HUES6 (cell line): ENCODE data around the gene GOLGA6L10.
"Not testable (repeated sequence)": the region's sequence is repeated elsewhere in the genome, so short reads cannot be mapped to it uniquely, and the experiment has no call there.

Source experiments
- H3K27ac ChIP-seq: 2 replicates; pipeline ENCODE4 v1.7.0; 2013; ENCODE audit warnings: low read depth, mild to moderate bottlenecking, low read length, inconsistent platforms
- H3K27me3 ChIP-seq: 2 replicates; pipeline ENCODE4 v1.6.1; 2013; ENCODE audit warnings: low read length; ENCODE audit not compliant: control insufficient read depth, insufficient read depth
- H3K36me3 ChIP-seq: 2 replicates; pipeline ENCODE4 v1.6.1; 2013; ENCODE audit warnings: low read length; ENCODE audit not compliant: control insufficient read depth, insufficient read depth
- H3K4me1 ChIP-seq: 2 replicates; pipeline ENCODE4 v1.6.1; 2013; ENCODE audit warnings: low read length; ENCODE audit not compliant: control insufficient read depth, insufficient read depth
- H3K4me3 ChIP-seq: 2 replicates; pipeline ENCODE4 v1.5.1; 2013; ENCODE audit warnings: low read depth, low read length
- H3K9ac ChIP-seq: one replicate; pipeline ENCODE4 v1.6.1; 2013; ENCODE audit warnings: mild to moderate bottlenecking, low read length
- H3K9me3 ChIP-seq: 2 replicates; pipeline ENCODE4 v1.6.1; 2013; ENCODE audit warnings: low read depth, low read length; ENCODE audit not compliant: control insufficient read depth, insufficient read depth

GOLGA6L10 gene

DNA sequence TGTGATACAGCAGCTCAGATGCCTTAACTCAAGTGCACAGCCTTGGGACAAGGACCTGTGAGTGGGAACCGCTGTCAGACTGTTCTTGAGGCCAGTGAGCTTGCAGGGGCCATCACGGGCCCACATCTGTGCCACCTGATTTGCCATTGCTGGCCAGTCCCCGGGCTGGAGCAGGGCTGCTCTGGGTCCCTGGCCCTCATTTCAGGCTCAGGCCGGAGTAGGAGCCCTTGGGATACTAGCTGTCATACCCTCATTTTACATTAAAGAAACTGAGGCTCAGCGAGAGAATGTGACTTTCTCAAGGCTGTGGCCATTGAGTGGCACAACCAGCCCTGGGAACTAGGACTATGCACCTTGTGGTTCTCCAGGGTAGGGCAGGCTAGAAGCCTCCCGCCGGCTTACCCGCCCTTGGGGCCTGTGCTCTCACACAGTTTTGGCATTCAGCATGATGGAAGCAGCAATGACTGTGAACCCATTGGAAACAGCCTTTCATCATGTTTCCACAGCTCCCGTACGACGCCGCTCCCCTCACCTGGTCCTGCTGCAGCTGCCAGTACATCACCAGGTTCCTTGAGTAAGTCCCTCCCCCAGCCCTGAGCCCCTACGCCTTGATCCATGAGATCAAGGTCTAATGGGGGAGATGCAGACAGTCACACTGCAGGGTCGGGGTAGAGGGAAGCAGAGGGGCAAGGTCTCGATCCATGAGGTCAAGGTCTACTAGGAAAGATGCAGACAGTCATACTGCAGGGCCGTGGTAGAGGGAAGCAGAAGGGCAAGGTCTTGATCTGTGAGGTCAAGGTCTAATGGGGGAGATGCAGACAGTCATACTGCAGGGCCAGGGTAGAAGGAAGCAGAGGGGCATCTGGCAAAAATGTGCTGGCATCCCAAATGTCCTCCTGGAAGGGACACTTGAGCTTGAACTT, 42.2 kb downstream of the GOLGA6L10 start:
- Histone ChIP-seq H3K36me3 (no peaks in the 10 kb centered on the region), H3K27me3 (no peaks in the 10 kb centered on the region), H3K9me3 (peaks cover 3% of the 10 kb centered on the region; the same call in 1 of the 2 replicates), H3K4me1 (no peaks in the 10 kb centered on the region), H3K4me3 (no peak overlapping the region), H3K9ac (no peak overlapping the region), H3K27ac (no peak overlapping the region)

DNA sequence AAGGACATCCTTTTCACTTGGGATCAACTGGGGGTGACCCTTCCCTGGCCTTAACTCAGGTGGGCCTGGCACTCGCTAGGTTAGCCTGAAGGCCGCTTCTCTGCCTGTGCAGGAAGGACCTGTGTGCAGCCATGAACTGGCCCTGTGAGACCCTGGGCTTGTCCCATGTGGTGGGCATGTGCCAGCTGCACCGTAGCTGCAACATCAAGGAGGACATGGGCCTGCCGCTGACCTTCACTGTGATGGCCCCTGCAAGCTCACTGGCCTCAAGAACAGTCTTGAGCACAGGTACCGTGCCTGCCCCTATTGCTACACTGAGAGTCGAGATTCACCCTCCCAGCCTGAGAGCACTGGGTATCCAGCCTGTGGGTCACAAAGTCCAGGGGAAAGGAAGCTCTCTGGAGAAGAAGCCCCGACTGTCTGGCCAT, 43.6 kb downstream of the GOLGA6L10 start:
- H3K27ac ChIP-seq = no peak overlapping the region
- no peak overlapping the region for H3K9ac ChIP-seq
- no peak overlapping the region for H3K4me3 ChIP-seq
- H3K27me3 ChIP-seq = no peaks in the 10 kb centered on the region
- no peaks in the 10 kb centered on the region for H3K4me1 ChIP-seq
- no peaks in the 10 kb centered on the region for H3K36me3 ChIP-seq
- H3K9me3 ChIP-seq = peaks cover 3% of the 10 kb centered on the region; the same call in 1 of the 2 replicates

DNA sequence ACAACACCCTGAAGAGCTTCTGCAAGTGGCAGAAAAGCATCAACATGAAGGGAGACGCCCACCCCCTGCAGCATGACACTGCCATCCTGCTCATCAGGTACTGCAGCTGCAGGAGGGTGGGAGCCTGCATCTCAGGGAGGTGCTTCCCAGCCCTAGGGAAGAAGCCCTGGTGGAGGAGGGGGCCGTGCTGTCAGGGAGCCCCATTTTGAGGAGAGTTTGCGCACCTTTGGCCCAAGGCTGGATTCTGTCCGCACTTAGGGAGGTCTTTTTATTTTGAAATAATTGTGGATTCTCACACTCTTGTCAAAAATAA, 44.5 kb downstream of the GOLGA6L10 start:
- Histone ChIP-seq H3K4me3 (no peak overlapping the region), H3K27me3 (no peaks in the 10 kb centered on the region), H3K9me3 (no peaks in the 10 kb centered on the region), H3K9ac (no peak overlapping the region), H3K4me1 (no peaks in the 10 kb centered on the region), H3K36me3 (no peaks in the 10 kb centered on the region), H3K27ac (no peak overlapping the region)

DNA sequence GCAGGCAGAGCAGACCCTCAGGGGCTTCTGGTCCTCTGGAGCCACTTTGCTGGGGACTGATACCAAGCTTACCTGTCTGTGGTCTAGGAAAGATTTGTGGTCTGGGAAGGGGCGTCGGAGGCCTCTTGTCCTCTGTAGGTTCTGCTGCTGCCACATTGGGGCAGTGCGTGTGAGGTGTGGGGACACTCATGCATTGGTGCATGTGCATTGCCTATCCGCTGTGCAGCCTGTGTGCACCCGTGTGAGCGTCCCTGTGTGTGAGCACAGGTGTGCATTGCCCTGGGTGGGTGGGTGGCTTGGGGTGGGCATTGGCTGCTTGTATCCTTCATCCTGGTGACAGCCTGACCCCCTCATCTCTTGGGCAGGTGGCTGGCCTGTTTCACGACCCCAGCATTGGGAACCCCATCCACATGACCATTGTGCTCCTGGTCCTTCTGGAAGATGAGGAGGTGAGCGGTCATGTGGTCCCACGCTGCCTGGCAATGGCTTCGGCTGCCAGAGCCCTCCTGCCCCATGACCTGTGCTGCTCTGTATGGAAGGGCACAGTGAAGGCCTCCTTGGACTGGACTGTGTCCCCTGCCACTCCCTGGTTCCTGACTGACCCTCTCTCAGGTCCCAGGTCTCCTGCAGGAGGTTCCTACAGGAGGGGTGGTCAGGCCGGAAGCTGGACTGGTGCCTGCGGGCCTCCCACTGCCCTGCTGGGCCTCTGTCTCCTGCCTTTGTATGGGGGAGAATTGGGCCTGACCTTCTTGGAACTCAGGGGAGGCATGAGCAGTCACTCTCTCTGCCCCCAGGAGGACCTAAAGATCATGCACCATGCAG, 45.1 kb downstream of the GOLGA6L10 start:
- no peaks in the 10 kb centered on the region for H3K27me3 ChIP-seq
- H3K4me3 ChIP-seq = no peak overlapping the region
- H3K4me1 ChIP-seq = no peaks in the 10 kb centered on the region
- H3K27ac ChIP-seq = no peak overlapping the region
- H3K9me3 ChIP-seq = no peaks in the 10 kb centered on the region
- H3K36me3 ChIP-seq = no peaks in the 10 kb centered on the region
- no peak overlapping the region for H3K9ac ChIP-seq

DNA sequence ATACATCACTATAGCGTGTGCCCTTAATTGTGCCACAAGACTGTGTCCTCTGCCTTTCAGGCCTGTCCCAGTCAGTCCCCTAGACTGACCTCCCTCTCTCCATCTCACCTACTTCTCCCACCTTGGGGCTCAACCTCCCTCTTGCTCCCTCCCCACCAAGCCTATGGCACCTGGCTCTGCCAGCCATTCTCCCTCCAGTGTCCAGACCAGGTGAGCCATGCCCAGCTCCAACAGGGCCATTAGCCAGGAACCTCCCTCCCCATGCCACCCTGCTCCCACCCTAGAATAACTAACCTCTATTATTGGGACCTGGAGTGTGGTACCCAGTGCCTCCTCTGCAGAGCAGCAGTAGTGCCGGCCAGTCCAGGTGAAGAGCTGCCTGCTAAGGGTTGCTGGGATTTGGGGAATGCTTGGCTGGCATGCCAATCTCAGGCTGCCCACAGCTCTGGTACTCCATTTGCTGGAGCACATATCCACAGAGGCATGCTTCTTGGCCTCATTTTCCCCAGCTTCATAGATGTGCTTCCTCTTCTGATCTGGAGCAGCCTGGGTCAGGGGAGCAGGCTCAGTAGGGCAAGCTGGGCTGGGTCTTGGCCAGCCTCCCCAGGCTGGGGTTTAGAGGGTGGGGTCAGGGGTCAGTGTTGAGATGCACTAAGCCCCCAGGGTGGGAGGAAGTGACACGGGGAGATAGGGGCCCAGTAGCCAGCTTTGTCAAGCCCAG, 47.8 kb downstream of the GOLGA6L10 start:
- Histone ChIP-seq H3K4me3 (no peak overlapping the region), H3K9ac (no peak overlapping the region), H3K9me3 (no peaks in the 10 kb centered on the region), H3K4me1 (no peaks in the 10 kb centered on the region), H3K27ac (no peak overlapping the region), H3K27me3 (no peaks in the 10 kb centered on the region), H3K36me3 (no peaks in the 10 kb centered on the region)

DNA sequence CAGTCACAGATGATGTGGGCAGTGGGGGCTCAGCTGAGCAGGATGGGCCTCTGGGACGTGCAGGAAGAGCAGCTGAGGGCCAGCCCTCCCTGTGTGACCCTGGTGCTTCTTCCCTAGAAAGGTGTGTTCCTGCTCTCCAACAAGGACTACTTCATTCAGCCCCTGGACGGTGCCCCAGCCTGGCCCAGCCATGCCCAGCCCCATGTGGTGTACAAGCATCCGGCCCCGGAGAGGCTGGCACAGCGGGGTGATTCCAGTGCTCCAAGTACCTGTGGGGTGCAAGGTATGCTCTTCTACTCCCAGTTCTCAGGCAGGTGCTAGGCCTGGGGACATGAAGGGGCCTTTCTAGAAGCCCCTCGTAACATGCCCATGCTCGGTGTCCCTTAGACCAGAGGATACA, 48.4 kb downstream of the GOLGA6L10 start:
- Histone ChIP-seq H3K9ac (no peak overlapping the region), H3K4me3 (no peak overlapping the region), H3K27me3 (no peaks in the 10 kb centered on the region), H3K9me3 (no peaks in the 10 kb centered on the region), H3K36me3 (no peaks in the 10 kb centered on the region), H3K4me1 (no peaks in the 10 kb centered on the region), H3K27ac (no peak overlapping the region)

DNA sequence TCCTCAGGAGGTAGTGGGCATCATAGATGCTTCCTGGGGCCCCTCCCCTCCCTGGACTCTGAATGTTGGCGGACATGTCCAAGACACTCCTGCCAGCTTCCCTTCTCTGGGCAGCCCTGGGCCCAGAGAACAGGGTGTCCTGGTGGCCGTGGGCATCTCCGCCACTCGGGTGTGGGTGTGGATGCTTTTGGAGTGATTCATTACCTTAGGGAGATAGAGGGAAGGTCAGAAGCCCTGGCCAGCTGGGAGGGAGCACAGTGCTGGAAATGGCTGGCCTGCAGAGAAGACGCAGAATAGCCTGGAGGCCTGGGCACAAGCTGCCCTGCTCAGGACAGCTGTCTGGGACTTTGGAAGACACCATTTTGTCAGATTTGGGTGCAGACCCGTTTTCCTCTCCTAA, 48.9 kb downstream of the GOLGA6L10 start:
- not testable (repeated sequence) for H3K9me3 ChIP-seq, H3K9ac ChIP-seq, H3K36me3 ChIP-seq, H3K27me3 ChIP-seq, H3K27ac ChIP-seq, H3K4me3 ChIP-seq, H3K4me1 ChIP-seq

DNA sequence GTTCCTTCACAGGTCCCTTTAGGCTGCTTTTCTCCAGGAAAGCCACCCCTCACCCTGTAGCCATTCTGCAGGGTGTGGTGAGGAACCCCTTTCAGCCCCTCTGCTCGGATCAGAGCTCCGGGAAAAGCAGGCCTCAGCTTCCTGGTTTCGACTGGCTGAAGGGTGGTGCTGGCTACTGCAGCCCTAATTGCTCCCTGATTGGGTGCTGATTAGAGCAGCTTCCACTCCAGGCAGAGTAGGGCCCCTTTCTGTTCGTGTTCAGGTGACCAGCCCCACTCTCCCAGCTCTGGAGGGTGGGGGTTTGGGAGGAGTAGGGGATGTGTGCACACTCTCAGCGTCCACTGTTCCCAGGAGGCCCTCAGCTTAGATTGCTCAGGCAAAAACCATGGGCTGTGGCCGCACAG, 49.8 kb downstream of the GOLGA6L10 start:
- H3K4me1 ChIP-seq, H3K36me3 ChIP-seq, H3K4me3 ChIP-seq, H3K9me3 ChIP-seq, H3K9ac ChIP-seq, H3K27me3 ChIP-seq, H3K27ac ChIP-seq: not testable (repeated sequence)

DNA sequence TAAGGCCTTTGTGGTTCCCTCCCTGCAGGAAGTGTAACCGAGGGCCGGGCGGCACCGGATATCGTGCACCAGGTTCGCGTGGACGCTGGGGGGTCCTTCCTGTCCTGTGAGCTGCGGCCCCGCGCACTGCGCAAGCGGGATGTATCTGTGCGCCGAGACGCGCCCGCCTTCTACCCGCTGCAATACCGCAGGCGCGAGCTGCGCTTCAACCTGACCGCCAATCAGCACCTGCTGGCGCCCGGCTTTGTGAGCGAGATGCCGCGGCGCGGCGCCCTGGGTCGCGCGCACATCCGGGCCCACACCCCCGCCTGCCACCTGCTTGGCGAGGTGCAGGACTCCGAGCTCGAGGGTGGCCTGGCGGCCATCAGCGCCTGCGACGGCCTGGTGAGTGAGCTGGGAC, 50.8 kb downstream of the GOLGA6L10 start:
- Histone ChIP-seq H3K27me3 (no peaks in the 10 kb centered on the region), H3K36me3 (no peaks in the 10 kb centered on the region), H3K9ac (no peak overlapping the region), H3K27ac (no peak overlapping the region), H3K4me1 (peaks cover 7% of the 10 kb centered on the region; the same call in 1 of the 2 replicates), H3K9me3 (no peaks in the 10 kb centered on the region), H3K4me3 (no peak overlapping the region)

DNA sequence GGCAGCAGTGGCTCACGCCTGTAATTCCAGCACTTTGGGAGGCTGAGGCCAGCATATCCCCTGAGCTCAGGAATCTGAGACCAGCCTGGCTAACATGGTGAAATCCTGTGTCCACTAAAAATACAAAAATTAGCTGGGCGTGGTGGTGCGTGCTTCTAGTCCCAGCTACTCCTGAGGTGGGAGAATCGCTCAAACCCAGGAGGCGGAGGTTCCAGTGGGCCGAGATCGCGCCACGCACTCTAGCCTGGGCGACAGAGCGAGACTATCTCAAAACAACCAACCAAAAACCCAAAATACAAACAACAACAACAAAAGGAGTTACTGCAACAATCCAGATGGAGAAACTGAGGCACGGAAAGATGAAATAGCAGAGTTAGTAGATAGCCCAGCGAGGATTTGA, 51.2 kb downstream of the GOLGA6L10 start:
- Histone ChIP-seq H3K27ac (no peak overlapping the region), H3K27me3 (no peaks in the 10 kb centered on the region), H3K36me3 (no peaks in the 10 kb centered on the region), H3K4me1 (peaks cover 7% of the 10 kb centered on the region; the same call in 1 of the 2 replicates), H3K9ac (no peak overlapping the region), H3K4me3 (no peak overlapping the region), H3K9me3 (no peaks in the 10 kb centered on the region)

DNA sequence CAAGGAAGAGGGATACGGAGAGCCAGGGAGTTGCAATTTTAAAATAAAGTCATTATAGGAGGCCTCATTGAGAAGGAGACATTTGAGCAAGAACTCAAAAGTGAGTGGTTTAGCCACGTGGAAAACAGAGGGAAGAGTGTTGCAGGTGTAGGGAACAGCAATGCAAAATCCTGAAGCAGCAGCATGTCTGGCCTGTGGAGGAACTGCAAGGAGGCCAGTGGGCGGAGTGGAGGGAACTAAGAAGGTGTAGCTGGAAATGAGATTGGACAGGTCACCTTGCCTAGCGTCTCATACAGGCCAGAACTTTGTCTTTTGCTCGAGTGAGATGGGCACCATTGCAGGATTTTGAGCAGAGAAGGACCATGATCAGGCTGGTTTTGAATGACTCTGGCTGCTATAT, 51.7 kb downstream of the GOLGA6L10 start:
- H3K9me3 ChIP-seq = no peaks in the 10 kb centered on the region
- H3K36me3 ChIP-seq = no peaks in the 10 kb centered on the region
- no peak overlapping the region for H3K4me3 ChIP-seq
- peaks cover 7% of the 10 kb centered on the region; the same call in 1 of the 2 replicates for H3K4me1 ChIP-seq
- no peak overlapping the region for H3K27ac ChIP-seq
- H3K27me3 ChIP-seq = no peaks in the 10 kb centered on the region
- H3K9ac ChIP-seq = no peak overlapping the region
